Testis (tissue), 3 donors: ENCODE measurements around the gene TTYH2. TPM values are rescaled to one million over a fixed set of nuclear protein-coding genes. Genes with fewer than 3 reads are reported as not detected.

Experiments used
- DNase-seq: peaks from one replicate; pipeline ENCODE4 v3.0.0-alpha.2; 2019
- H3K27ac ChIP-seq, 2 donors: fragments of 200-600 bp; sonication (generic); one replicate each; pipeline ENCODE4 v1.5.1; 2019
- H3K27me3 ChIP-seq: fragments of 200-600 bp; sonication (generic); one replicate; pipeline ENCODE4 v1.5.1; 2019
- H3K36me3 ChIP-seq: fragments of 200-600 bp; sonication (generic); one replicate; pipeline ENCODE4 v1.5.1; 2017; ENCODE audit warnings: low read depth; ENCODE audit errors: missing control alignments
- H3K4me1 ChIP-seq: fragments of 200-600 bp; sonication (generic); one replicate; pipeline ENCODE4 v1.5.1; 2019
- H3K4me3 ChIP-seq, 2 donors: fragments of 200-600 bp; sonication (generic); one replicate each; pipeline ENCODE4 v1.5.1; 2017 to 2019
- H3K9me3 ChIP-seq: fragments of 200-600 bp; sonication (generic); one replicate; pipeline ENCODE4 v1.5.1; 2017
- CTCF ChIP-seq, 3 experiments: fragments of 450-650 bp in 2 of 3; fragments of 200-600 bp in 1 of 3; sonication (generic) in 1 of 3; IDR thresholded peaks; one replicate each; pipeline ENCODE4 v1.5.1; 2016 to 2019; ENCODE audit warnings: antibody characterized with exemption in 3 of 3, mild to moderate bottlenecking in 2 of 3, moderate library complexity in 1 of 3
- POLR2A ChIP-seq: fragments of 450-650 bp; IDR thresholded peaks from one replicate; pipeline ENCODE4 v1.6.1; 2017; ENCODE audit warnings: antibody characterized with exemption, mild to moderate bottlenecking, moderate library complexity
- WGBS, 2 donors: methylation state at CpG; one replicate each; pipeline ENCODE4 v1.1.5; 2018; 5-methylcytosine and 5-hydroxymethylcytosine counted together
- intact Hi-C: fragments of 100-400 bp; cut with DNase I; formaldehyde crosslinking; loops from one replicate; pipeline ENCODE4 v1.15.1; 2023; ENCODE audit warnings: low total_unique reads
- polyA plus RNA-seq: library from polyadenylated mRNA; stranded (reverse); fragments of 350-450 nt; fragmentation: Illumina TruSeq; extraction: RNeasy Lipid Tissue Mini Kit (QIAGEN cat#74804); gene quantifications from one replicate; pipeline ENCODE4 v1.2.3, GENCODE V29; 2014; ENCODE audit warnings: low read depth, low replicate concordance; ENCODE audit not compliant: insufficient read depth
- total RNA-seq, 2 donors: library from RNA; depleted of rRNA; stranded (reverse); fragments of >200 nt; gene quantifications; one replicate each; pipeline ENCODE4 v1.2.3, GENCODE V29; 2016

Gene TTYH2
- total and polyA plus RNA-seq, 3 donors from 2014 or later, result 52.7 to 73.5 (median 69.7) TPM

- Histone ChIP-seq H3K9me3 (no peaks in the 10 kb centered on the region), H3K4me1 (peaks cover 49% of the 10 kb centered on the region), H3K27me3 (no peaks in the 10 kb centered on the region), H3K27ac (peak overlapping the region; percentile 69 to 85), H3K36me3 (no peaks in the 10 kb centered on the region), H3K4me3 (no peak overlapping the region)
- TF ChIP-seq CTCF (IDR thresholded peaks at IDR 0.05), result no peak
- no peak for TF ChIP-seq POLR2A
- intact Hi-C loops, result no loop called here
- WGBS, 2 donors, result 23 to 48% methylated on average over 16 to 19 of the region's 19 CpGs
- peak; percentile 81 for DNase-seq
These were observed 21.7 kb downstream of the TTYH2 start for GRCh38 chr17:74235040-74235581.

- H3K9me3 ChIP-seq, result no peaks in the 10 kb centered on the region
- H3K27me3 ChIP-seq, result no peaks in the 10 kb centered on the region
- intact Hi-C loops, result no loop called here
- peaks cover 57% of the 10 kb centered on the region for H3K4me1 ChIP-seq
- peak overlapping the region; percentile 39 to 85 for H3K27ac ChIP-seq
- no peak for TF ChIP-seq POLR2A
- TF ChIP-seq CTCF (IDR thresholded peaks at IDR 0.05), result no peak
- 26 to 53% methylated on average over 8 of the region's 8 CpGs for WGBS, 2 donors
- H3K4me3 ChIP-seq, result no peak overlapping the region
- no peaks in the 10 kb centered on the region for H3K36me3 ChIP-seq
- no peak for DNase-seq
These were observed 22.6 kb downstream of the TTYH2 start for GRCh38 chr17:74235911-74236371.

GRCh38 chr17:74237321-74237720 lies 23.9 kb downstream of the TTYH2 start:
- Histone ChIP-seq H3K36me3 (no peaks in the 10 kb centered on the region), H3K27me3 (no peaks in the 10 kb centered on the region), H3K4me3 (no peak overlapping the region), H3K27ac (peak overlapping the region; percentile 25 to 26), H3K4me1 (peaks cover 66% of the 10 kb centered on the region), H3K9me3 (no peaks in the 10 kb centered on the region)
- DNase-seq, result no peak
- no peak for TF ChIP-seq POLR2A
- TF ChIP-seq CTCF (IDR thresholded peaks at IDR 0.05), result no peak
- WGBS, 2 donors, result 92% methylated on average over 12 of the region's 12 CpGs
- intact Hi-C loops, result no loop called here

GRCh38 chr17:74239172-74239571 lies 25.8 kb downstream of the TTYH2 start:
- Histone ChIP-seq H3K4me3 (no peak overlapping the region), H3K4me1 (peaks cover 50% of the 10 kb centered on the region), H3K36me3 (no peaks in the 10 kb centered on the region), H3K9me3 (no peaks in the 10 kb centered on the region), H3K27ac (no peak overlapping the region), H3K27me3 (no peaks in the 10 kb centered on the region)
- no peak for TF ChIP-seq CTCF (IDR thresholded peaks at IDR 0.05)
- no peak for TF ChIP-seq POLR2A
- 79 to 87% methylated on average over 8 to 10 of the region's 10 CpGs for WGBS, 2 donors
- no peak for DNase-seq
- intact Hi-C loops, result no loop called here

GRCh38 chr17:74240618-74241205 lies 27.3 kb downstream of the TTYH2 start:
- no peaks in the 10 kb centered on the region for H3K9me3 ChIP-seq
- H3K27ac ChIP-seq, result no peak overlapping the region
- peak; percentile 77 for DNase-seq
- H3K36me3 ChIP-seq, result no peaks in the 10 kb centered on the region
- no peak overlapping the region for H3K4me3 ChIP-seq
- no peaks in the 10 kb centered on the region for H3K27me3 ChIP-seq
- H3K4me1 ChIP-seq, result peaks cover 36% of the 10 kb centered on the region
- TF ChIP-seq POLR2A, result no peak
- 35 to 38% methylated on average over 11 of the region's 11 CpGs for WGBS, 2 donors
- intact Hi-C loops, result no loop called here
